ENCODE data around the gene INAVA. TPM values are rescaled to one million over a fixed set of nuclear protein-coding genes. Genes with fewer than 3 reads are reported as not detected.

INAVA gene
- total RNA-seq, 1 experiment from 2014 or later, result 36.8 TPM

DNA sequence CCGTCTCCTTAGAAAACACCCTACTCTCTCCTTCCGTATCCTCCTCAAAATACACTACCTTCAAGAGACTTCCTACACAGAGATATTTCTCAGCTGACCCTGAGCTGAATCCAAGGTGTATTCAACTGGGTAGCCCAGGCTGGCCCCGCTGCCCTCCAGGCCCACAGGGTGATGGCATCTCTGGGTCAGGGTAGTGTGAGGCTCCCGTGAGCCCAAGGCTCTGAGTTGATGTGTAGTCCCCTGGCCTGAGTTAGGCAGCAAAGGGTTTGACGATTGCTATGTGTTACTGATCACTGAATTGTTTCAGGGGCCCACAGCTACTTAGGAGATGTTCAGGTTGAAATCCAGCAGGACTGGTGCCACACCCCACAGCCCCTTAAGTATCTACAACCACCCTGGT lies 6.7 kb downstream of the INAVA start:
- no peak overlapping the region for H2BK20ac ChIP-seq (ENCODE audit: low read depth, low read length, poor library complexity, severe bottlenecking)
- no peak overlapping the region for H4K8ac ChIP-seq (replicated peaks; ENCODE audit: insufficient read length, low read depth, low read length)
- H2AK5ac ChIP-seq (ENCODE audit: insufficient read length, low read length), result no peak overlapping the region
- no peaks in the 10 kb centered on the region for H3K27me3 Mint-ChIP-seq (ENCODE audit: low read depth)
- H3K4me1 ChIP-seq (ENCODE audit: insufficient read depth, low read length), result no peaks in the 10 kb centered on the region; the same call in 1 of the 2 replicates
- WGBS (ENCODE audit: extremely low coverage, insufficient read length, low lambda C conversion rate), result no CpG with 5 or more reads among the region's 5 CpGs
- no peaks in the 10 kb centered on the region for H3K9me3 ChIP-seq (ENCODE audit: control insufficient read depth, low read depth, low read length)
- H3K36me3 Mint-ChIP-seq (ENCODE audit: insufficient read depth in 1 of 3, low read depth in 3 of 3), result peaks cover 28 to 62% (median 52%) of the 10 kb centered on the region in 3 experiments; a peak in 6 of 7 replicates
- H2BK120ac ChIP-seq (ENCODE audit: low read depth, low read length, poor library complexity, severe bottlenecking), result no peak overlapping the region
- H3K4me1 Mint-ChIP-seq, result peaks cover 8 to 14% of the 10 kb centered on the region in 2 experiments
- H3K23me2 ChIP-seq (ENCODE audit: insufficient read length, low read depth, low read length, poor library complexity, severe bottlenecking), result no peaks in the 10 kb centered on the region
- no peak overlapping the region for H4K5ac ChIP-seq (ENCODE audit: insufficient read length, low read depth, low read length)
- H3K27ac ChIP-seq (ENCODE audit: insufficient read length, low read depth, low read length), result no peak overlapping the region
- peaks cover 2% of the 10 kb centered on the region for H4K20me1 ChIP-seq (ENCODE audit: control insufficient read depth, insufficient read depth, insufficient read length)
- no peak overlapping the region for H3T11ph ChIP-seq (ENCODE audit: low read length)
- H2AFZ ChIP-seq (ENCODE audit: low read length), result no peak overlapping the region
- no peak overlapping the region for H3K56ac ChIP-seq (ENCODE audit: insufficient read length, low read depth, low read length)
- no peaks in the 10 kb centered on the region; a peak in 1 of 5 replicates for H3K9me3 Mint-ChIP-seq
- H3K79me1 ChIP-seq (ENCODE audit: insufficient read depth, low read depth, low read length, poor library complexity, severe bottlenecking), result peaks cover 7% of the 10 kb centered on the region
- DNase-seq, result no peak
- no peak overlapping the region for H2BK12ac ChIP-seq (ENCODE audit: insufficient read length, low read depth, low read length)
- H3K23ac ChIP-seq (ENCODE audit: insufficient read length, low read depth, low read length), result no peak overlapping the region
- no peak overlapping the region for H3K4ac ChIP-seq (ENCODE audit: low read depth, low read length)
- peak overlapping the region in 1 of 3 experiments; percentile 53; a peak in 1 of 7 replicates for H3K27ac Mint-ChIP-seq
- H3K27me3 ChIP-seq (ENCODE audit: insufficient read depth, low read length), result no peaks in the 10 kb centered on the region
- no peak overlapping the region for H3K4me3 Mint-ChIP-seq
- H3K9ac ChIP-seq (ENCODE audit: extremely low read depth, insufficient read length, low read length), result no peak overlapping the region
- H3K79me2 ChIP-seq (ENCODE audit: insufficient read depth, low read length), result peaks cover 3% of the 10 kb centered on the region; the same call in 1 of the 2 replicates
- no peak overlapping the region for H3K4me2 ChIP-seq (ENCODE audit: insufficient read depth, insufficient read length, low read length)
- H4K91ac ChIP-seq (ENCODE audit: insufficient read length, low read depth, low read length), result no peak overlapping the region
- H2BK5ac ChIP-seq (ENCODE audit: insufficient read length, low read length), result no peak overlapping the region
- H2BK15ac ChIP-seq (ENCODE audit: low read depth, low read length), result no peak overlapping the region
- H3K18ac ChIP-seq (ENCODE audit: insufficient read length, low read depth, low read length), result no peak overlapping the region
- TF ChIP-seq, protein P1, sequence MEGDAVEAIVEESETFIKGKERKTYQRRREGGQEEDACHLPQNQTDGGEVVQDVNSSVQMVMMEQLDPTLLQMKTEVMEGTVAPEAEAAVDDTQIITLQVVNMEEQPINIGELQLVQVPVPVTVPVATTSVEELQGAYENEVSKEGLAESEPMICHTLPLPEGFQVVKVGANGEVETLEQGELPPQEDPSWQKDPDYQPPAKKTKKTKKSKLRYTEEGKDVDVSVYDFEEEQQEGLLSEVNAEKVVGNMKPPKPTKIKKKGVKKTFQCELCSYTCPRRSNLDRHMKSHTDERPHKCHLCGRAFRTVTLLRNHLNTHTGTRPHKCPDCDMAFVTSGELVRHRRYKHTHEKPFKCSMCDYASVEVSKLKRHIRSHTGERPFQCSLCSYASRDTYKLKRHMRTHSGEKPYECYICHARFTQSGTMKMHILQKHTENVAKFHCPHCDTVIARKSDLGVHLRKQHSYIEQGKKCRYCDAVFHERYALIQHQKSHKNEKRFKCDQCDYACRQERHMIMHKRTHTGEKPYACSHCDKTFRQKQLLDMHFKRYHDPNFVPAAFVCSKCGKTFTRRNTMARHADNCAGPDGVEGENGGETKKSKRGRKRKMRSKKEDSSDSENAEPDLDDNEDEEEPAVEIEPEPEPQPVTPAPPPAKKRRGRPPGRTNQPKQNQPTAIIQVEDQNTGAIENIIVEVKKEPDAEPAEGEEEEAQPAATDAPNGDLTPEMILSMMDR (conservative IDR thresholded peaks at IDR 0.05), result no peak
- no peak overlapping the region for H3K14ac ChIP-seq (ENCODE audit: insufficient read depth, low read length)

All from H9 (cell line).